Subcutaneous adipose tissue (tissue), 4 donors: Measurements from ENCODE around the gene SGMS1. TPM values are rescaled to one million over a fixed set of nuclear protein-coding genes. Genes with fewer than 3 reads are reported as not detected.

Experiments used
- total RNA-seq, 4 donors: library from RNA; depleted of rRNA; stranded (reverse); fragments of >200 nt; gene quantifications; one replicate each; pipeline ENCODE4 v1.1.0, GENCODE V29; 2016
- TF ChIP-seq, protein P1 (sequence below): fragments of 450-650 bp; IDR thresholded peaks from one replicate; pipeline ENCODE4 v1.5.1; 2016; ENCODE audit warnings: low read depth, mild to moderate bottlenecking, control low read depth, antibody characterized with exemption, moderate library complexity

Gene SGMS1
- total RNA-seq, 4 donors from 2014 or later: 63.9 to 117 (median 87.4) TPM

DNA sequence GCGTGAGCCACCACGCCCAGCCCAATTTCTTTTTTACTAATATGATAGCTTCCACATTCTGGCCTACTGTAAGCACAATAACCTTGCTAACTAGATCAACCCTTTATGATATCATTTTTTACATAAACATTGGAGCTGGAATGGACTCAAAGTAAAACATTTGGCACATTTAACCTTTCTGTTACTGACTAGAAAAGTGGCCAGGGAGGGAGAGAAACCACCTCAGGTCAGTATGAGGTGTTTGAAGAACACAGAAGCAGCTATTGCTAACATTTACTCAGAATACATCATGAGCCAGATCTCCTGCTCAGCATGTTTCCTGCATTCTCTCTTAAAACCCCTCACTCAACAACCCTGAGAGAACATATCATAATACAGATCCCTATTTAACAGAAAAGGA lies 27.3 kb downstream of the SGMS1 start:
- TF ChIP-seq, protein P1, sequence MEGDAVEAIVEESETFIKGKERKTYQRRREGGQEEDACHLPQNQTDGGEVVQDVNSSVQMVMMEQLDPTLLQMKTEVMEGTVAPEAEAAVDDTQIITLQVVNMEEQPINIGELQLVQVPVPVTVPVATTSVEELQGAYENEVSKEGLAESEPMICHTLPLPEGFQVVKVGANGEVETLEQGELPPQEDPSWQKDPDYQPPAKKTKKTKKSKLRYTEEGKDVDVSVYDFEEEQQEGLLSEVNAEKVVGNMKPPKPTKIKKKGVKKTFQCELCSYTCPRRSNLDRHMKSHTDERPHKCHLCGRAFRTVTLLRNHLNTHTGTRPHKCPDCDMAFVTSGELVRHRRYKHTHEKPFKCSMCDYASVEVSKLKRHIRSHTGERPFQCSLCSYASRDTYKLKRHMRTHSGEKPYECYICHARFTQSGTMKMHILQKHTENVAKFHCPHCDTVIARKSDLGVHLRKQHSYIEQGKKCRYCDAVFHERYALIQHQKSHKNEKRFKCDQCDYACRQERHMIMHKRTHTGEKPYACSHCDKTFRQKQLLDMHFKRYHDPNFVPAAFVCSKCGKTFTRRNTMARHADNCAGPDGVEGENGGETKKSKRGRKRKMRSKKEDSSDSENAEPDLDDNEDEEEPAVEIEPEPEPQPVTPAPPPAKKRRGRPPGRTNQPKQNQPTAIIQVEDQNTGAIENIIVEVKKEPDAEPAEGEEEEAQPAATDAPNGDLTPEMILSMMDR: no peak

- TF ChIP-seq, protein P1: no peak
Measured at GRCh38 chr10:50595785-50596184, 28.0 kb downstream of the SGMS1 start.

DNA sequence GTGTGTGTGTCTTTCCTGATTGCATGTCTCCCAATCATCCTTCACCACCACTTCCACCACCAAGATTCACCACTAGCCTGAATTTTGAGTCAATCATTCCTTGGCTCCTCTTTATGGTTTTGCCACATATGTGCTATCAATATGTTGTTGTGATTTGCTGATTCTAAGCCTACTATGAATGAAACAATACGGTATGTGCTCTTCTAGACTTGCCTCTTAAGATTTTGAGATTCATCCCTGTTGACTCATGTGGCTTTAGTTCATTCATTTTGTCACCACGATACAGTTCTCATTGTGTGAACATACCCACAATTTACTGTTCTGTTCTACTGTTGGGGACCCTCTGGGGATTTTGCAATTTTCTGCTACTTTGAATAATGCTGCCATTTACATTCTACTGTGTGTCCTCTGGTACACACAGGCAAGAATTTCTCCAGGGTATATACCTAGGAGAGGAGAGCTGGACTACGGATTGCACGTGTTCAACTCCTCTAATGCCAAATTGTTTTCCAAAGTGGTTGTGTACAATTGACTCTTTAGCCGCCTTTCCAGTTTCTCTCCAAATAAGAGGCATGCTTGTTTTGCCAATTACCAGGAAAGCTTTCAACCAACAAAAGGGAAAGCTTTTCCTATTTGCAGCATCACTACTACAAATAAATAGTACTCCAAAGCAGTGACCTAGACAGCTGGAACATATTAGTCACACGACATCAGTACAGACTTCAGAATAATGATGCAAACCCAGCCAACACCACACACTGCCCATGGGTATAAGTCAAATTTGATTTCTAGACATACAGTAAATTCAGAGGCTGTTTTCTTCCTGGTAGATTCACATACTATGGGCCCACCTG lies 30.0 kb downstream of the SGMS1 start:
- TF ChIP-seq, protein P1: no peak

- TF ChIP-seq, protein P1: no peak
Measured at GRCh38 chr10:50592961-50593418, 30.8 kb downstream of the SGMS1 start.

DNA sequence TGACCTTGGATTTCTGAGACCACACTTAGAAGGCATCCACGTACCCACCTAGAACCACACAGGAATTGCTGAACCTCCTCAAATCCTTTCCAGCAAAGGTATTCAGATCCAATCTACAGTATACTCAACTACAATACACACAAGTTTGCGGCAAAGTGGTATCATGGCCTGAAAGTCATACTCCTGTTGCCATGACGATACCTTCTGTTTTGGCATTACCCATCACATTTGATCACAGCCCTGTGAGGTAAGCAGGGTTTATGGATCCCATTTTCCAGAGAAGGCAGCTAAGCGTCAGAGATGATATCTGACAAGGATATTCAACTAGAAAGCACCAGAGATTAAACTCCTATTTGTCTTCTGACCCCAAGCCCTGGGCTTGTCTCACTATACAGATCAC lies 32.8 kb downstream of the SGMS1 start:
- TF ChIP-seq, protein P1: no peak

DNA sequence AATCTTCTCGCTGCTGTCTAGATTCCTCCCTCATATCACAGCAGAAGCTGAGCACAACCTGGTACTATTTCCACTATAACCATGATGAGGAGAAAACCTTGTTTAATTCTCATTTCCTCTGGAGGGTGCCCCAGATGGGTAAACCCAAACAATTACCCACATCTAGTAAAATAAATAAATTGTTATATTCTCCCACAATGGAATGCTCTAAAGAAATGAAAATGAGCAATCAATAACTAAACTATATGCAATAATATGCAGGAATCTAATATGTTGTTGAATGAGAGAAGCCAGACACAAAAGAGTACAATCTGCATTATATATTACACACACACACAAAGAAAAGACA lies 37.0 kb downstream of the SGMS1 start:
- TF ChIP-seq, protein P1: no peak

- TF ChIP-seq, protein P1: no peak
Measured at GRCh38 chr10:50585921-50586739, 37.6 kb downstream of the SGMS1 start.
